DMS114 treated with DMSO at 0.1 percent for 48 hours (cell line): ENCODE results near the gene ADAMTS12.
"Not testable (repeated sequence)": the region's sequence is repeated elsewhere in the genome, so short reads cannot be mapped to it uniquely, and the experiment has no call there.

Source experiments
- DNase-seq: peaks from one replicate; lab custom pipeline; 2025; ENCODE audit not compliant: unreplicated experiment; lab: John Stamatoyannopoulos, UW

The ADAMTS12 gene

DNA sequence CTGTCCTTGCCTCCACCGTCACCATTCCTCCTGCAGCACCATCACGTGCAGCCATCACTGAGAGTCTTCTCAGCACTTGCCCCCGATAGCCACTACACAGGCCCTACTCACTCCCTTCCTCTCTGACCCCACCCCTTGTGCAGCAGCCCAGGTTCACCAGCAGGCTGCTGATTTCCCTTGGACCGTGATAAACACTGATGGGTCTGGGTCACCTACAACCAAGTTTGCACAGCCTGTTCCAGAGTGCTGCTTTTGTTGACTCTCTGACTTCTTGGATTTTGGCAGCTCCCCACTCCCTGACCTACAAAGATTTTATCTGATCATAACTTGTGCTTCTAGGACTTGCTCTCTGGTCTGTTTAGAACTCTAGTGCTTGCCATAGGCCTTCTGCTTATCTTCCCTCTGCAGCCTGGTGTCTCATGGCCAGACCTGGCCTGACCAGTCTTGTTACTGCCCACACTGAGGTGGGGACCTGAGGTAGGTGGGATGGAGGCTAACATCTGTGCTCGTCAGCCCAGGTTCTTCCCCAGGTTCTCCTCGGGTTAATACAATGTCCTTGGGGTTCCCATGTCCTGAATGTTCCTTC is 341.7 kb downstream of the ADAMTS12 start:
- no peak for DNase-seq

DNA sequence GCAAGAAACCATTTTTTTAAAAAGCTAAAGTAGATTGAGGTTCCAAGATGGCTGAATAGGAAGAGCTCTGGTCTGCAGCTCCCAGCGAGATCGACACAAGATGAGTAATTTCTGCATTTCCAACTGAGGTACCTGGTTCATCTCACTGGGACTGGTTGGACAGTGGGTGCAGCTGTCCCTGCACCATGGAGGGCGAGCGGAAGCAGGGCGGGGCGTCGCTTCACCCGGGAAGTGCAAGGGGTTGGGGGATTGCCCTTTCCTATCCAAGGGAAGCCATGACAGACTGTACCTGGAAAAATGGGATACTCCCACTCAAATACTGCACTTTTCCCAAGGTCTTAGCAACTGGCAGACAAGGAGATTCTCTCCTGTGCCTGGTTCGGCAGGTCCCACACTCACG is 352.0 kb downstream of the ADAMTS12 start:
- not testable (repeated sequence) for DNase-seq

DNA sequence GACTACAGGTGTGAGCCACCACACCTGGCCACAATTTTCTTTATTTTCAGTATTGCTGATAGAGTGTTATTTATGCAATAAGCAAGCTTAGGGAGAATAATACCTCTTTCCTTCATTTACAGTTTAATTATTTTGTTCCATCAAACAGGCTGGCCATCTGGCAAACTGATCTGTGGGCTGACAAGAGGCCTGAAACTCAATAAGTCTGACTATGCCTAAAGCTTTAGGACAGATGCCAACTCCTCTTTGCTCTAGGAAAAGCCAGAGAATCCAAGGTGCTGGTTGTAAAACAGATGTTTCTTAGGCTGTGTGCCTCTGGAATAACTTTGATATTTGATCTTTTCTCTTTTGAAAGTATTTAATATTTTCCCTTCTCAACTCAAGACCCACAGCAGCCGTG is 352.6 kb downstream of the ADAMTS12 start:
- DNase-seq, result no peak

DNA sequence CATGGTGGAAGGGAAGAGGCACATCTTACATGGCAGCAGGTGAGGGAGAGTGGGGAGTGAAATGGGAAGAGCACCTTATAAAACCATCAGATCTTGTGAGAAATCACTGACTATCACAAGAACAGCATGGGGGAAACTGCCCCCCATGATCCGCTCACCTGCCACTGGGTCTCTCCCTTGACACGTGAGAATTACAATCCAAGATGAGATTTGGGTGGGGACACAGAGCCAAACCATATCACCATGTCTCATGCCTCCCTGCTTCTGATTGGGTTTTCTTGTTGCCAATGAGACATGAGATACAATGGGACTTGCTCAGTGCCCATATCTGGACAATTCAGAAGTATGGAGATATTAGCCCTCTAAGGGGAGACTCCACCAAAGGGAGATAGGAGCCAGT is 353.6 kb downstream of the ADAMTS12 start:
- DNase-seq, result no peak

DNA sequence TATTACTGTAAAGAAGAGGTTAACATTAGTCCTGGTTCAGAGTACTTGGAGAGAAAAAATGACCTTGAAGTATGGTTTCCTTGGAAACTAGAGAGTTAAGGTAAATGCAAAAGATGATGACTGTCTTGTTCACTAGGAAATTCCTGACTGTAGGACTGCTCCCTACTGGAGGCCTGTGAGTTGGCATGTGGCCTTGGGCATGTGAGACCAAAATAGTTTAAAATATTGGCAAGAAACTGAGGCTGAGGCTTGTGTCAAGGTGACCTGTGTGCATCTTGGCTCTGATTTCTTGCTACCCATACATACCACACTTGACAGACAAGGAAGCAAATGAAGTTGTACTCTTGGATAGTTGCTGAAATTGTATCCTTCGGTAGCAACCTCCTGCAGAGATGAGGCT is 354.6 kb downstream of the ADAMTS12 start:
- no peak for DNase-seq

DNA sequence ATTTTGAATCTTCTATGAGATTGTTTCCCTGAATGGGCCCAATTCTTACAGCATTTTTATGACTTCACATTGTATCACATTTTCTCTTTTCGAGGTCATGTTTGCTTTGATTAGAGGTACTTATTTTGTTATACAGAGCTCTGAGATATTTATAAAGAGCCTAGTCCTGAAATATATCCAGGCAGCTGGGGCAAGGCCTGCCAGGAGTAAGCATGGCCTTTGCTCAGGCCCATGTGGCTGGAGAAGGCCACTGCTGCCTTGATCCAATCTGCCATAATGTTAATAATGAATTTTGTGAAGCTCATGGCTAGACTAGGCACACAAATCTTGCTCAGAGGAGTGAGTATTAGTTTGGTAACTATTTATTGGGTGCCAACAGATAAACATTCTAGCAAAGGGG is 355.0 kb downstream of the ADAMTS12 start:
- no peak for DNase-seq

DNA sequence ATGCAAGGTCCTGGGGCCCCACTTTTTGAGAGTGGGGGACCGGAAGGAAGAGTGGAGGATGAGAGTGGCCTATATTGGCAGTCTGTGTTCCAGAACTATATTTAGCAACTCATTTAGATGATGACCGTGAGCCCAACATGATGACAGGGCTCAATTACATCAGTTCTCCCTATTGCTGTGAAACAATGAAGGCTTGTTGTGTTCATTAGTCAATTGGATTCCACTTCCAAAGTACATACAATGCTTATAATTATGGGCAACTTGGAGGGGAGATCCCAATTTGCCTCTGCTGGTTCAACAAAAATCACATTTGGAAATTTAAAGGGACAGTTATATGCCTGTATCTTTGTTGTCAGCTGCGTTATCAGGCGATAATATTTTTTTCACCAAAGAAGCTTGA is 360.0 kb downstream of the ADAMTS12 start:
- DNase-seq, result no peak

DNA sequence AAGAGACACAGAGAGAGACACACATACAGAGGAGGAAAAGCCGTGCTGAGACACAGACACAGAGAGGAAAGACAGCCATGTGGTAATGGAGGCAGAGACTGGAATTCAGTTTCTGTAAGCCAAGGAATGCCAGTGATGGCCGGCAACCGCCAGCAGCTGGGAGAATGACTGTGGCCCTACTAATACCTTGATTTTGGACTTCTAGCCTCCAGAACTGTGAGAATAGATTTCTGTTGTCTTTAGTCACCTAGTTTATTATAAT is 360.8 kb downstream of the ADAMTS12 start:
- no peak for DNase-seq

DNA sequence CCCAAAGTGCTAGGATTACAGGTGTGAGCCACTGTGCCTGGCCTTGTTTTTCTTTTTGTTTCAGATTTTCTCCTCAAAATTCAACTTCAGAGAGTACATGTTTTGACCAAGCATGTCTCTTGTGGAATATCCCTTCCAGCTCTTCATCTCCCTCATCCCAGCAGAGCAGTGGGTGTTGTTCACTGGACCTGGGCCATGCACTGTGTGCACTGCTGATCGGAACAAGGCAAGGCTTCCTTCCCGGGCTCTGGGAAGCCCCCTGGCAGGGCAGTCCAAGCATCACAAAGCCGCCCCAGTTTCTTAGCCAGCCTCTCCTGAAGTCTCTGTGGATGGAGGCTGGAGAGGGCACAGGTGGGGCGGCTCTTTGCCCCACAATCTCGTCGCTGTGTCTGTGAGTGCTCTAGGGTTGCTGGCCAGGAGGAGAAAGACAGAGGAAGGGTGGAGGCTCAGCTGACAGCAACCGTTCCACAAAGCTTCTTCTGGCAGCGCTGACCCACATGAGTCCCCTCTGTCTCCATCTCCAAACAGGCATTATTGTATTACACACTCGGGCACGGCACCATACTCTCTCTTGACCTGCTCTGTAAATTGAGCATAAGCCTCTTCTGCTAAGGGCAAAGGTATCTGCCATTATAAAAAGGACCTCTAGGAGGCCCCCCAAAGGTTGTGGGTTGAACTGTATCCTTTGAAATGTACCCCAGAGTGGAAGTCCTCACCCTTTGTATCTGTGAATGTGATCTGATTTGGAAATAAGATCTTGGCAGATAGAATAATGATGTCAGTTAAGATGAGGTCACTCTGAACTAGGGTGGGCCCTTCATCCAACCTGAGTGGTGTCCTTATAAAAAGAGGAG is 361.4 kb downstream of the ADAMTS12 start:
- DNase-seq, result no peak

DNA sequence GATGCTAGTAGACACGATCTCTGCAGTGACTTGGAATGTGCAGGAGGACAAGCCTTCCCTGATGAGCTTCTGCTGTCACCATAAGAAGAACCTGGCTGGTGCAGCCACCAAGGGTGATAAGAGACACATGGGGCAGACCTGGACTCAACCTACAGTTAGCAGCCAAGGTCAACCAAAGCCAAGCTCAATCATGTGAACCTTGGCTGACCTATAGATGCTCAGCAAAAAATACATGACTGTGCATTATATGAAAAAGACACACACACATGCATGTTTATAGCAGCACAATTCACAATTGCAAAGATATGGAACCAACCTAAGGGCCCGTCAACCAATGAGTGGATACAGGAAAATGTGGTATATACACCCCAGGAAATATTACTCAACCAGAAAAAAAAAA is 364.1 kb downstream of the ADAMTS12 start:
- DNase-seq, result no peak

DNA sequence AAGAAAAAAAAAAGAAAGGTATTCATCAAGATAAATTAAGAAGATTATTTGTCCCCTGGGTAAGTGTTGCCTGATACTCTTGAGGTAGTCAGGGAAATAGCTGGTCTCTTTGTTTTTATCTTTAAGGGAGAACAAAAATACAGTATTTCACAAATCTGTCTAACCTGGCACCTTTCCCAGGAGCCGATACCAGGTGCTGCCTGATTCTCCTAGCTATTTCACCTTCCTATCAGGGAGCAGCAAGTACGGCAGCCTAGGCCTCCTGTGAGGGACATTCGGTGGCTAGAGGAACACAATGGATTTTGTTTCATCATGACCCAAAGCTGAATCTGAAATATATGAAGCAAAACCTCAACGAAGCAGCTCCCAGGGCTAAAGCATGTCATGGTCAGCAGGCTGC is 365.0 kb downstream of the ADAMTS12 start:
- no peak for DNase-seq

DNA sequence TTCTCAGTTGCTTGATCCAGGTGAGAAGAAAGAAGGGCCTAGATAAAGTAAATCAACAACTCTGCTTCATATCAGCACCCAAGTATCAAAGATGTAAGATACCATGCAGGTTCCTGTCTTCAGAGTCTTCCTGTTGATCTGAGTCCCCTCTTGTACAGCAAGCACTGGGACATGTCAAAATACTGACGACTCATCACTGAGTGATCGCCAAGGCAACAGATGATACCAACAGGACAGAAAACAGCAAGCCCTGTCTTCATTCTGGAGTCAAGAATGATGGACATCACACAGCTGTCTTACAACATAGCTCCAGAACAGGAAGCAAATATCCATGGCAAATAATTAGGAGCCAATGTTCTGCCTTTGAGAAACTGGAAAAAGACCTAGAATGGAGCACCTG is 367.3 kb downstream of the ADAMTS12 start:
- DNase-seq, result no peak

DNA sequence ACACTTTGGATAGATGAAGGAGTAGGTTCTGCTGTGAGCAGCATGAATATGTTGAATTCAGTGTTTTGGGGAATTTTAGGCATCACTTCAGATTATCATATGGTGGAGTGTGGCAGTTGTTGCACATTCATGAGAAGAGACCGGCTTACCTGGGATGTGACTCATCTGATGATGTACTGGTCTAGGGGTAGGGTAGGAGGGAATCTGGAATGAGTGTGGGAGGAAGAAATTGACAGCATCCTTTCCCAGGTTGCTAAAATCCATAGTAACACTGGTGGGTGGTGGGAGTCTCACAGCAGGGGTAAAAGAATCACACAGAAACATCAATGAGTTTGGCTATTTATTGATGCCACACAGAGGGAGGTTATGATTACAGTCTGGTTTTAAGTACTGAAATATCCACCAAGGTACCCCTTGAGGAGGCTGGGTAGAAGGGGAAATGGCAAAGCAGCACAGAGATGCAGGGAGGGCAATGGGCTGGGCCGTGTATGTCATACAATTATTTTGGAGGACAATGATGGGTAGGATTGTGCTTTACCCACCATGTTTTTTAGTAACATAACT is 368.5 kb downstream of the ADAMTS12 start:
- DNase-seq, result no peak

DNA sequence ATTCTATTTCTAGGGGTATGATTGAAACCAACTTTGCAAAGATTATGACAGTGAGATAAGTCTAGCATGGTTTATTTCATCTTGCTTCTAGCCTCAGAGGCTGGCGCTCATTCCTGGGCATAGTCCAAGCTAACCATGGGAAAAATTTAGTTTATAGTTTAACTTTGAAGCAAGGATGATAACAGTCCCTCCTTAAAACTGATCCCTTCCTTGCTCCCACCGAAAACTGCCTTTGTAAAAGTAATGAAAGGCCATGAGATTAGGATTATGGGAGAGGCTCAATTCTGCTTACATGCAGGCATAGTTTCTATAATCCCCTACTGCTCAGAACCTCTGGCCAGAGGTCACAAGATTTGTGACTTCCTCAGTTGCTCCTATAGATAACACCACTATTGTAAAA is 375.4 kb downstream of the ADAMTS12 start:
- no peak for DNase-seq

DNA sequence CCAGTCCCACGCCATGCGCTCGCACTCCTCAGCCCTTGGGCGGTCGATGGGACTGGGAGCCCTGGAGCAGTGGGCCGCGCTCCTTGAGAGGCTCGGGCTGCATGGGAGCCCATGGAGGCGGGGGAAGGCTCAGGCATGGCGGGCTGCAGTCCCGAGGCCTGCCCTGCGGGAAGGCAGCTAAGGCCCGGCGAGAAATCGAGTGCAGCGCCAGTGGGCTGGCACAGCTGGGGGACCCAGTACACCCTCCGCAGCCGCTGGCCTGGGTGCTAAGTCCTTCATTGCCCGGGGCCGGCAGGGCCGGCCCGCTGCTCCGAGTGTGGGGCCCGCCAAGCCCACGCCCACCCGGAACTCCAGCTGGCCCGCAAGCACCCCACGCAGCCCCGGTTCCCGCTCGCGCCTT is 376.4 kb downstream of the ADAMTS12 start:
- DNase-seq, result not testable (repeated sequence)

DNA sequence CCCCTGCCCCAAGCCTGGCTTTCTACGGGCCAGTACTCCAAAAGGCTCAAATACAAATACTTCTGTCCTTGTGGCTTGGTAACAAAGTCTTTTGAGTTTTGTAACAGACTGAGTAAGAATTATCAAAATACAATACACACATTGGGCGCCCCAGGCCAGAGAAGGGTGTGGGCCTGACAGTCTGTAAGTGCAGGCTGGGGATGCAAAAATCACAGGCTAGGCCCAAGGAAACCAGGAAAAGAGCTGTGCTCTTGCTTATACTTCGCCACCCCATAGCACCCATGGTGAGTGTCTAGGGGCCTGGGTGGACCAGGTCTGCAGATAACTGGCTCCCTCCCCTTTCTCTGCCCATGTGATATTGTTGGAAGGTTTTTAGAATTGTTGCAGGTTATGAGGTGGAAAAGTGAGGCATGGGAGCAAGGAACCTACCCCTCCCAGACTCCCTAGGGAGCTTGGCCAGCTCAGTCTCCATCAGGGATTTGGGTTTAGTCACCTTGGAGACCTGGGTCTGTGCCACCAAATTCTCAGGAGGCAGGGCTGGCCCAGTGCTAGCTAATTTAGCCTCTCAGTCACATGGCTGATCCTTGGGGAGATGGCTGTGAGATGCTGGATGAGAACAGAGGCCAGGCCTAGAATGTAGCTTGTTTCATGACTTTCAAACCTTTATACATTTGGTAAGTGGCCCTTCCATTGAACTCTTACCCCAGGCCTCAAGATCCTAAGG is 378.2 kb downstream of the ADAMTS12 start:
- no peak for DNase-seq

DNA sequence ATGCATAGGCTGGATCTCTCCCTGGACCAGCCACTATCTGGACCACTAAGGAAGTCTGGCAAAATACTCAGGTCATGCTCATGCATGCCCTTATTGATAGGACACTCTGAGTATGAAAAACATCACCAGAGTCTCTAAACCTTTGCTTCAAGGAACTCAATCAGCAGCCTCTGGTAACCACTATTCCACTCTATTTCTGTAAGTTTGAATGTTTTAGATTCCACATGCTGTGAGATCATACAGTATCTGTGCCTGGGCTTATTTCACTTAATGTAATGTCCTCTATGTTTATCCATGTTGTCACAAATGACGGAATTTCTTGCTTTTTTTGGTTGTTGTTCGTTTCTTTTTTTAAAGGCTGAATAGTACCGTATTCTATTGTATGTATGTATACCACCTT is 382.8 kb downstream of the ADAMTS12 start:
- DNase-seq, result no peak

DNA sequence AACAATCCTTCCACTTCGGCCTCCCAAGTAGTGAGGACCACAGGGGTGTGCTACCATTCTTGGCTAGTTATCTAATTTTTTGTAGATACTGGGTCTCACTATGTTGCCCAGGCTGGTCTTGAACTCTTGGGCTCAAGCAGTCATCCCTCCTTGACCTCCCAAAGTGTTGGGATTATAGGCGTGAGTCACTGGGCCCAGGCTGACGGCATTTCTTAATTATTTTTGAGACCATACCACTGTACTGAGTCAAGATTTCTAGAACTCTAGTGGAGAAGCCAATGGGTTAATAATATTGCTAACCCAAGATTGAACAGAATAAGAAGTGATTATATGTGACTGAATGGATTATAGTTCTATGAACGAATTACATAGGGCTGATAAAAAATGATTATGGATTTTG is 384.4 kb downstream of the ADAMTS12 start:
- DNase-seq, result no peak

DNA sequence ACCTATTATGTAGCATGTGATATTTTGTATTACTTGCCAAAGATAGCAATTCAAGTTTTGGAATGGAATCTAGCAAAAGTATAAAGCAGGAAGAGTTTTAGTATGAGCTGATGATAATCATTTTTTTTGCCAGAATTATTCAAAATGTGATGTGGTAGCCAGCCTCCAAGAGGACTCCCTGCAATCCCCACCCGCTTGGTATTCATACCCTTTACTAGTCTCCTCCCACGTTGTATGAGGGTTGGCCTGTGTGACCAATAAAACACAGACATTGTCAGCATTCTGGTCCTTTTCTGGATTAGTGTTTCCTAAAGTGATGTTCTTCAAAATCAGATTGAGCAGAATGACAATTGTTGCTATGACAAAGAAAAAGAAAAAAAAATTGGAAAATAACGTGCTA is 387.2 kb downstream of the ADAMTS12 start:
- no peak for DNase-seq

DNA sequence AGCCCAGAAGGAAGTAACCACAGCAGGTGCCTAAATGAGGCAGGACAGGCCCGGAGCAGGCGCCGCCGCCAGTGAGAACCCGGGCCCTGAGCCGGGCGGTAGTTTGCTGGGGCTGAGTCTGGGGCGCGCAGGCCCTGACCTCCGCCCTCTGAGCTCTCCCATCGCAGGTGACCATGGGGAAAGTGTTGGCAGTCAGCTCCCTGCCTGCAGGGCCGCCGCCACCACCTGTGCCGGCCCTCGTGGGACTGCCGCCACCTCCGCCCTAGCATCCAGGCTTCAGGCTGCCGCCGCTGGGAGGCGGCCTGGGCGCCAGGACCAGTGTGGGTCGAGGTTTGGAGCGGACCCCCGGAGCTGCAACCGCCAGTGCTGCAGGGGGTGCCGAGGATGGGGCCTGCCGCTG is 389.9 kb downstream of the ADAMTS12 start:
- no peak for DNase-seq

DNA sequence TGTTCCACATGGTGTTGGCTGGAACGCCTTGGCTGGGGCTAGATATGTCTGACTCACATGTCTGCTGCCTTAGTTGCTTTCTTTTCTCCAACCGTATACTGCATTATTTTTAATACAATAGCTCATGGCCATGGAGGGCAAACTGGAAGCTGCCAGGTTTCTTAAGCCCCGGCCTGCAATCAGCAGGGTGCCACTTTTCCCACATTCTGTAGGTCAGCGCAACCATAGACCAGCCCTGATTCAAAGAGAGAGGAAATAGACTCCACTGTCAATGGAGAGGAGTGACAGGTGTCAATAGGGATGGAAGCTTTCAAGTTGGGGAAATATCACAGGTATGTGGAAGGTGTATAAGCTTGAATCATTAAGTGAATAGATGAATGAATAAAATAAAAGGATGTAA is 390.5 kb downstream of the ADAMTS12 start:
- no peak for DNase-seq

DNA sequence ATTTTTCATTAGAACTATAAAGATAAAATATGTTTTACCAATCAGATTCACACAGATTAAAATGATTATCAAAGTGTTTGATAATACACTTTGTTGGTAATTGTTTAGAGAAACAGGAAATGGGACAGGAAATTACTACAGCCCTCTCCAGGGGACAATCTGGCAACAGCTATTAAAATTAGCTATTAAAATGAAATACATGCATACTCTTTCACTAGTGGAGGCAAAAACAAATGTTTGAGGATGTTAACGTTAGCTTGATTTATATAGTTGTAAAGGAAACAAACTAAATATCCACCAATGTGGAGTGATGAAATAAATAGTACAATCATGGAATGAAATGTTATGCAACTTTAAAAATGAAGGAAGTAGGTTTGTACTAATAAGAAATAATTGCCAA is 397.3 kb downstream of the ADAMTS12 start:
- DNase-seq, result no peak
